Fibroblast of villous mesenchyme (primary cell): ENCODE measurements around the gene USP17L13. TPM values are rescaled to one million over a fixed set of nuclear protein-coding genes. Genes with fewer than 3 reads are reported as not detected.
"Not testable (repeated sequence)": the region's sequence is repeated elsewhere in the genome, so short reads cannot be mapped to it uniquely, and the experiment has no call there.

Source experiments
- DNase-seq: peaks from one replicate; pipeline ENCODE4 v3.0.0-alpha.2; 2010; ENCODE audit warnings: low read depth
- H3K4me3 ChIP-seq: 2 replicates; pipeline ENCODE4 v1.5.1; 2011; ENCODE audit warnings: low read depth, mild to moderate bottlenecking, low read length
- total RNA-seq: library from RNA; depleted of rRNA; stranded (reverse); fragments of >200 nt; gene quantifications from 2 replicates; pipeline ENCODE4 v1.2.3, GENCODE V29; 2012

USP17L13 gene
- not detected in 2 replicates for total RNA-seq

- H3K4me3 ChIP-seq, DNase-seq: not testable (repeated sequence)
These were observed at the start of gene USP17L13 for GRCh38 chr4:9224596-9224995. Gene USP17L13, plus strand, starts transcription at chr4:9224896. Its CDS starts 0 bp downstream, at chr4:9224896.

DNA sequence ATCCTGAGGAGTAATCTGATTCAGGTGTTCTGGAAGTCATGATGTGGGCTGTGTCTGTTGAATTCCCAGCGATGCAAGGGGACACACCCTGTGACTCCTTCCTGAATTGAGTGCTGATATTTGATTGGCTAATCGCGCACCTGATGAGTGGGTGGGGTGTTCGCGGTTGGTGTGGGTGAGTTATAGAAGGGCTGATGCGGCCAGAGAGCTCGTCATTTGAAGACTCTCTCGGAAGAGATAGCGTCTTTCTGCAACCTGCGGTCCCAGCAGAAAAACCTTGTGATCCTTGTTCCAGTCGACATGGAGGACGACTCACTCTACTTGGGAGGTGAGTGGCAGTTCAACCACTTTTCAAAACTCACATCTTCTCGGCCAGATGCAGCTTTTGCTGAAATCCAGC, 14.3 kb upstream of the USP17L13 start, which contains the start of gene USP17L10:
USP17L10 (plus strand) TSS at position 301 of the 400 bp plus-strand sequence; CDS start at position 301, 0 bp downstream.
- DNase-seq, H3K4me3 ChIP-seq: not testable (repeated sequence)

DNA sequence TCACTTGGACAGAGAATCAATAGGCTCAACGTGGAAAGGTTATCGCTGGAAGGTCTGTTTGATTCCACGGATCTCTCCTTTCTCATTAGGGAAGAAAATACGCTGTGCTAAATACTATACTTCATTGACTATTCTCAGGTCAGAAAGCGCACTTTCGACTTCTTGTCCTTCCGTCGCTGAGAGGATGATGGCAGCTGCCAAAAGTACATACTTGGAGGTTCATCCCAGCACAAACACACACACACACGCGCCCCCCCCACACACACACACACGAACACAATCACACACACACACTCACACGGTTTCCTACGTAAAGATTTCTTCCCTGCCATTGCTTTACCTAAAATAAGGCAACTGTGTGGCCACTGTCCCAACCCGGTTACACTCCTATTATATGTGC, 10.0 kb upstream of the USP17L13 start:
- not testable (repeated sequence) for DNase-seq, H3K4me3 ChIP-seq

GRCh38 chr4:9215105-9215504, 9.6 kb upstream of the USP17L13 start, which contains the start of gene USP17L11:
Gene USP17L11, plus strand, starts transcription at chr4:9215405. Its CDS starts 0 bp downstream, at chr4:9215405.
- not testable (repeated sequence) for H3K4me3 ChIP-seq, DNase-seq

- not testable (repeated sequence) for DNase-seq, H3K4me3 ChIP-seq
These were observed 4.8 kb upstream of the USP17L13 start, which contains the start of gene USP17L12 for GRCh38 chr4:9219852-9220251. Gene USP17L12, plus strand, starts transcription at chr4:9220152. Its CDS starts 0 bp downstream, at chr4:9220152.

DNA sequence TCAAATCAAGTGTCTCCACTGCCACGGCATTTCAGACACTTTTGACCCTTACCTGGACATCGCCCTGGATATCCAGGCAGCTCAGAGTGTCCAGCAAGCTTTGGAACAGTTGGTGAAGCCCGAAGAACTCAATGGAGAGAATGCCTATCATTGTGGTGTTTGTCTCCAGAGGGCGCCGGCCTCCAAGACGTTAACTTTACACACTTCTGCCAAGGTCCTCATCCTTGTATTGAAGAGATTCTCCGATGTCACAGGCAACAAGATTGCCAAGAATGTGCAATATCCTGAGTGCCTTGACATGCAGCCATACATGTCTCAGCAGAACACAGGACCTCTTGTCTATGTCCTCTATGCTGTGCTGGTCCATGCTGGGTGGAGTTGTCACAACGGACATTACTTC, 5.6 kb downstream of the USP17L13 start:
- not testable (repeated sequence) for DNase-seq, H3K4me3 ChIP-seq

GRCh38 chr4:9234085-9234484, 9.4 kb downstream of the USP17L13 start, which contains the start of gene USP17L15:
Gene USP17L15, plus strand, starts transcription at chr4:9234385. Its CDS starts 0 bp downstream, at chr4:9234385.
- H3K4me3 ChIP-seq, DNase-seq: not testable (repeated sequence)

- DNase-seq, H3K4me3 ChIP-seq: not testable (repeated sequence)
These were observed 13.8 kb downstream of the USP17L13 start for GRCh38 chr4:9238461-9238860.

- DNase-seq, H3K4me3 ChIP-seq: not testable (repeated sequence)
These were observed 18.9 kb downstream of the USP17L13 start, which contains the start of gene USP17L17 for GRCh38 chr4:9243579-9243978. Gene USP17L17, plus strand, starts transcription at chr4:9243879. Its CDS starts 0 bp downstream, at chr4:9243879.

DNA sequence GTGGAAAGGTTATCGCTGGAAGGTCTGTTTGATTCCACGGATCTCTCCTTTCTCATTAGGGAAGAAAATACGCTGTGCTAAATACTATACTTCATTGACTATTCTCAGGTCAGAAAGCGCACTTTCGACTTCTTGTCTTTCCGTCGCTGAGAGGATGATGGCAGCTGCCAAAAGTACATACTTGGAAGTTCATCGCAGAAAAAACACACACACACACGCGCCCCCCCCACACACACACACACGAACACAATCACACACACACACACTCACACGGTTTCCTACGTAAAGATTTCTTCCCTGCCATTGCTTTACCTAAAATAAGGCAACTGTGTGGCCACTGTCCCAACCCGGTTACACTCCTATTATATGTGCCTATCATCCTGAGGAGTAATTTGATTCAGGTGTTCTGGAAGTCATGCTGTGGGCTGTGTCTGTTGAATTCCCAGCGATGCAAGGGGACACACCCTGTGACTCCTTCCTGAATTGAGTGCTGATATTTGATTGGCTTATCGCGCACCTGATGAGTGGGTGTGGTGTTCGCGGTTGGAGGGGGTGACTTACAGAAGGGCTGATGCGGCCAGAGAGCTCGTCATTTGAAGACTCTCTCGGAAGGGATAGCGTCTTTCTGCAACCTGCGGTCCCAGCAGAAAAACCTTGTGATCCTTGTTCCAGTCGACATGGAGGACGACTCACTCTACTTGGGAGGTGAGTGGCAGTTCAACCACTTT, 23.4 kb downstream of the USP17L13 start, which contains the start of gene USP17L18:
USP17L18 (plus strand) TSS at position 678 of the 728 bp plus-strand sequence; CDS start at position 678, 0 bp downstream.
- H3K4me3 ChIP-seq = not testable (repeated sequence)
- DNase-seq = peak; percentile 0

GRCh38 chr4:9253078-9253477, 28.4 kb downstream of the USP17L13 start, which contains the start of gene USP17L19:
Gene USP17L19, plus strand, starts transcription at chr4:9253378. Its CDS starts 0 bp downstream, at chr4:9253378.
- not testable (repeated sequence) for DNase-seq, H3K4me3 ChIP-seq

- DNase-seq, H3K4me3 ChIP-seq: not testable (repeated sequence)
These were observed 33.1 kb downstream of the USP17L13 start, which contains the start of gene USP17L20 for GRCh38 chr4:9257824-9258223. Gene USP17L20, plus strand, starts transcription at chr4:9258124. Its CDS starts 0 bp downstream, at chr4:9258124.

- not testable (repeated sequence) for H3K4me3 ChIP-seq, DNase-seq
These were observed 37.9 kb downstream of the USP17L13 start, which contains the start of gene USP17L21 for GRCh38 chr4:9262572-9262971. Gene USP17L21, plus strand, starts transcription at chr4:9262872. Its CDS starts 0 bp downstream, at chr4:9262872.

DNA sequence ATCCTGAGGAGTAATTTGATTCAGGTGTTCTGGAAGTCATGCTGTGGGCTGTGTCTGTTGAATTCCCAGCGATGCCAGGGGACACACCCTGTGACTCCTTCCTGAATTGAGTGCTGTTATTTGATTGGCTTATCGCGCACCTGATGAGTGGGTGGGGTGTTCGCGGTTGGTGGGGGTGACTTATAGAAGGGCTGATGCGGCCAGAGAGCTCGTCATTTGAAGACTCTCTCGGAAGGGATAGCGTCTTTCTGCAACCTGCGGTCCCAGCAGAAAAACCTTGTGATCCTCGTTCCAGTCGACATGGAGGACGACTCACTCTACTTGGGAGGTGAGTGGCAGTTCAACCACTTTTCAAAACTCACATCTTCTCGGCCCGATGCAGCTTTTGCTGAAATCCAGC, 42.6 kb downstream of the USP17L13 start, which contains the start of gene USP17L22:
USP17L22 (plus strand) TSS at position 301 of the 400 bp plus-strand sequence; CDS start at position 301, 0 bp downstream.
- DNase-seq = not testable (repeated sequence)

GRCh38 chr4:9271719-9272118, 47.0 kb downstream of the USP17L13 start:
- not testable (repeated sequence) for H3K4me3 ChIP-seq, DNase-seq

More for the DNA sequence above, 42.6 kb downstream of the USP17L13 start, which contains the start of gene USP17L22:
- H3K4me3 ChIP-seq = not testable (repeated sequence)
